Esophagus muscularis mucosa (tissue), 4 donors: ENCODE measurements around the gene SARS2.

ENCODE experiments used
- CTCF ChIP-seq, 3 experiments: fragments of 200-600 bp in 2 of 3; fragments of 450-650 bp in 1 of 3; sonication (generic) in 2 of 3; IDR thresholded peaks; one replicate each; pipeline ENCODE4 v1.5.1; 2017 to 2019; ENCODE audit warnings: antibody characterized with exemption in 3 of 3, mild to moderate bottlenecking in 2 of 3, moderate library complexity in 1 of 3
- EP300 ChIP-seq: sonication (generic); formaldehyde crosslinking; IDR thresholded peaks from one replicate; pipeline ENCODE4 v1.6.1; 2017; ENCODE audit warnings: antibody characterized with exemption
- POLR2A ChIP-seq: fragments of 450-650 bp; IDR thresholded peaks from one replicate; pipeline ENCODE4 v1.6.1; 2017; ENCODE audit warnings: antibody characterized with exemption, moderate library complexity, mild to moderate bottlenecking, low read depth

GRCh38 chr19:38917921-38918491 is 12.6 kb downstream of the SARS2 start:
- no peak for TF ChIP-seq EP300
- no peak for TF ChIP-seq CTCF (IDR thresholded peaks at IDR 0.05)
- TF ChIP-seq POLR2A = no peak
